ENCODE measurements around the gene BAIAP2L1. TPM values are rescaled to one million over a fixed set of nuclear protein-coding genes. Genes with fewer than 3 reads are reported as not detected.

The BAIAP2L1 gene, protein sequence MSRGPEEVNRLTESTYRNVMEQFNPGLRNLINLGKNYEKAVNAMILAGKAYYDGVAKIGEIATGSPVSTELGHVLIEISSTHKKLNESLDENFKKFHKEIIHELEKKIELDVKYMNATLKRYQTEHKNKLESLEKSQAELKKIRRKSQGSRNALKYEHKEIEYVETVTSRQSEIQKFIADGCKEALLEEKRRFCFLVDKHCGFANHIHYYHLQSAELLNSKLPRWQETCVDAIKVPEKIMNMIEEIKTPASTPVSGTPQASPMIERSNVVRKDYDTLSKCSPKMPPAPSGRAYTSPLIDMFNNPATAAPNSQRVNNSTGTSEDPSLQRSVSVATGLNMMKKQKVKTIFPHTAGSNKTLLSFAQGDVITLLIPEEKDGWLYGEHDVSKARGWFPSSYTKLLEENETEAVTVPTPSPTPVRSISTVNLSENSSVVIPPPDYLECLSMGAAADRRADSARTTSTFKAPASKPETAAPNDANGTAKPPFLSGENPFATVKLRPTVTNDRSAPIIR
- total RNA-seq, result 1.6 TPM

DNA sequence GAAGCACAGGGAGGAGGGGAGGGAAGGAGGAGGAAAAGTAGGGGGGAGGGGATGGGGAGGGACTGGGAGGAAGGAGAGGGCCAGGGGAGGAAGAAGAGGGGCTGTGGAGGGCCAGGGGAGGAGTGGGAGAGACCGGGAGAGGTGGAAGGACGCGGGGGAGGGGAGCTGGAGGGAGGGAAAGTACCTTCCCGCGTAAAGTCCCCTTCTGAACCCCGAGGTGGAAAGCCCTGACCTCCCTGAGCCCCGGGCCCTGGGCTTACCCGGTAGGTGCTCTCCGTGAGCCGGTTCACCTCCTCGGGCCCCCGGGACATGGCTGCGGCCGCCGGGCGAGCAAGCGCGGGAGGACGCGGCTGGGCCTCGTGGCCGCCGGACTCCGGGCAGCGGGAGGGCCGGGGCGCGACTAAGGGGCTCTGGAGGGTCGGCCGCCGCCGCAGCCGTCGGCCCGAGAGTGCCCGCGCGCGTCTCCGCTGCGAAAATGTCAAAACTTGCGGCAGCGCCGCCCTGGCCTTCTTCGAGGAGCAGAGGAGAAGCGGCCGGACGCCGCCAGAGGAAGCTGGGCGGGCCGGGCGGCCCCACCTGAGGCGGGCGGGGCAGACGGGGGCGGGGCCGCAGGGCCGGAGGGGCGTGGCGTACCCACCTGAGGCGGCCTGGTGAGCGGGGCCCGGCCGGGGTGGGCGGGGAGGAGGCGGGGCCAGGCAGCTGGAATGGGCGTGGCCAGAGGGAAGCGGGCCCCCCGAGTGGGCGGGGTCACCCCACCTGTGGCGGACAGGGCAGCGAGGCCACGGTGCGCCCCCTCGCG lies at the start of gene BAIAP2L1:
Gene BAIAP2L1 (minus strand): TSS at position 549 of the 799 bp plus-strand sequence. CDS start 238 bp downstream, at position 311.

DNA sequence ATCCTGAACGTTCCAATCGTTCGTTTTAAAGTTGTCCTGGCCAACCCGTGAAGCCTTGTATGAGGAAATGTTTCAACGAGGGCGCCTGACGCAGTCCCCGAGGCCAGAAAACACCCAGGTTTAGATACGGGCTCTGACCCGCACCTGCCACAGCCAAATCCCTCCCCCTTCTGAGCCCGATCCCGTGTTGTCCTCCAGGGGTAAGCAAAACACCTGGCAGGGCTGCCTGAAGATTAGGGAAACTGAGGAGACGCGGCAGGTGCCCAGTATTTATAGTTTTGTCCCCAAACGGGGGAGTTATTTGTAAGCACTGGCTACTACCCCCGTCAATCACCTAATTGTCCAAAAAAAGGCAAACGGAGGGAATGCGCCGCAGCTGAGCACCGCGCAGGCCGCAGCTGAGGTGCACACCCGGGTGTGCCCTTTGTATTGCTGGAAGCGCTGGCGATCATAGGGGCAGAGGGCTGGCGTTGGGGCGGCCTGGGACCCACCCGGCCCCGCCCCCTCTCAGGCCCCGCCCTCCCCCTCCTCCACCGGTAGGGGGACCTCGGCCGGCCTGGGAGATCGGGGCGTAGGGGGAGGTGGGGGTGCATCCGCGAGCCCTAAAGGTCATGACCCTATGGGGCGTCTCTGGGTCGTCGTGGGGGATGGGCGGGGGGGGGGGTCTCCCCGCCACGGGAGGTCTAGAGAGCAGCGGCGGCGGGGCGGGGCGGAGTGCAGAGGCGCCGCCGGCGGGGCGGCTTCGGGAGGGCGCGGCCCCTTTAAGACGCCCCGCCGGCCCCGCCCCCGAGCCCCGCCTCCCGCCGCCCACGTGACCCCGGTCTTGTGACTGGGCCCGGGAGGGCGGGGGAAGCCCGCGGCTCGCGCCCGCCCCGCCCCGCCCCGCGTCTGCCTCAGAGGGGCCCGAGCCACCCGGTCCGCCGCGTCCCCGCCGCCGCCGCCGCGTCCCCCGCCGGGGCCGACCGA lies 119.8 kb downstream of the BAIAP2L1 start, which contains the start of gene BRI3:
Gene BRI3 (plus strand): TSS at position 896 of the 966 bp plus-strand sequence. CDS start 110 bp downstream, outside the sequence.

DNA sequence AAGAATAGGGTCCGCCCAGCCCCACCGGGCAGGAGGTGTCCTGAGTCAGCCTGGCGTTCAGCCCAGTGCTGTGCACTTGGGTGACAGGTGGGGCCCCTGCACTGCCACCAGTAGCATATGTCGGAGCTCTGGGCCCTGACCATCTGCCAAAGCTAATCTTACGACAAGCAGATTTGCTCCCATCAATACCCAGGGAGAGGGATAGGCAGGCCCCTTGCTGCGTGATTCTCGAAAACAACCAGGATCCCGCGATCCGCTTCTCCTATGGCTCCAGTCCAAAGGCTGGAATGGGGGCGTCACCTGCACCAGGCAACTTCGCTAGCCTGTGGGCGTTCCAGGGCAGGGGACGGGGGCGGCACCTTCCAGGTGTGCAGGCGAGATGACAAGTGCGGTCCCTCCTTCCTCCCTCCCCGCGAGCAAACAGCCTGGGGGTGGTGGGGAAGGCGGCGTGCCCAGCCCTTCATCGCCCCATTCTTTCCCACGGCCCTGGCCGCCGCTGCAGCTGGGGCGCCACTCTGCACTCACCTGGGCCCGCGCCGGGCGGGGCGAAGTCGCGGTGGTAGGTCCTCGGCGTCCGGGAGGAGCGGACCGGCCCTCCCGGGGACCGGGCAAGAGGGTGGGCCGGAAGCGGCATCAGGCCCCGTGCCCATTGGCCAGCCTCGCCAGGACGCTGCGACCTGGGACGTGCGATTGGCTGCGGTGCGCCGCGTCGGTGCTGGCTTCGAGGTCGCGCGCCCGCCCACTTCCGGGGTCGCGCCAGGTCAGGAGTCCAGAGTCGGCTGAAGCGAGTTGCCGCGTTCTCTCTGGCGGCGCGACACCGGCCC lies 149.1 kb downstream of the BAIAP2L1 start, which contains the start of gene TECPR1:
Gene TECPR1 (minus strand): TSS at position 632 of the 824 bp plus-strand sequence. CDS start 6,086 bp downstream, outside the sequence.

Other genes starting within 250 kb of the BAIAP2L1 start
- gene BHLHA15, start 189.7 kb downstream of the BAIAP2L1 start, total RNA-seq, result 9.5 TPM
- 24.7 TPM for gene TECPR1, start 148.9 kb downstream of the BAIAP2L1 start, total RNA-seq
- 29.1 TPM for gene BRI3, start 119.4 kb downstream of the BAIAP2L1 start, total RNA-seq
- gene NPTX2, start 216.2 kb upstream of the BAIAP2L1 start, total RNA-seq, result 32.1 TPM